H9 (cell line): ENCODE measurements around the gene SLC7A14. TPM values are rescaled to one million over a fixed set of nuclear protein-coding genes. Genes with fewer than 3 reads are reported as not detected.

Source experiments
- DNase-seq: peaks from one replicate; pipeline ENCODE4 v3.0.0-alpha.2; 2017
- H2AFZ ChIP-seq: one replicate; pipeline ENCODE4 v1.6.1; 2013; ENCODE audit warnings: mild to moderate bottlenecking, low read length, control low read depth, moderate library complexity
- H2AK5ac ChIP-seq: 2 replicates; pipeline ENCODE4 v1.6.1; 2013; ENCODE audit warnings: low read length, control low read depth, mixed read lengths; ENCODE audit not compliant: insufficient read length
- H2BK120ac ChIP-seq: one replicate; pipeline ENCODE4 v1.6.1; 2013; ENCODE audit warnings: low read depth, mild to moderate bottlenecking, low read length, control low read depth, inconsistent platforms; ENCODE audit not compliant: poor library complexity, severe bottlenecking
- H2BK12ac ChIP-seq: 2 replicates; pipeline ENCODE4 v1.6.1; 2013; ENCODE audit warnings: low read length, control low read depth, mixed read lengths, low read depth; ENCODE audit not compliant: insufficient read length
- H2BK15ac ChIP-seq: 2 replicates; pipeline ENCODE4 v1.6.1; 2013; ENCODE audit warnings: low read depth, low read length, control low read depth
- H2BK20ac ChIP-seq: one replicate; pipeline ENCODE4 v1.6.1; 2013; ENCODE audit warnings: low read depth, mild to moderate bottlenecking, low read length, control low read depth, inconsistent platforms; ENCODE audit not compliant: poor library complexity, severe bottlenecking
- H2BK5ac ChIP-seq: 2 replicates; pipeline ENCODE4 v1.6.1; 2013; ENCODE audit warnings: low read length, control low read depth, mixed read lengths; ENCODE audit not compliant: insufficient read length
- H3K14ac ChIP-seq: 2 replicates; pipeline ENCODE4 v1.6.1; 2013; ENCODE audit warnings: low read length, control low read depth; ENCODE audit not compliant: insufficient read depth
- H3K18ac ChIP-seq: 2 replicates; pipeline ENCODE4 v1.6.1; 2013; ENCODE audit warnings: low read depth, mild to moderate bottlenecking, mixed read lengths, low read length, control low read depth; ENCODE audit not compliant: insufficient read length
- H3K23ac ChIP-seq: 2 replicates; pipeline ENCODE4 v1.6.1; 2013; ENCODE audit warnings: low read length, control low read depth, mixed read lengths, low read depth; ENCODE audit not compliant: insufficient read length
- H3K23me2 ChIP-seq: 2 replicates; pipeline ENCODE4 v1.6.1; 2013; ENCODE audit warnings: low read depth, mild to moderate bottlenecking, mixed read lengths, low read length, control low read depth; ENCODE audit not compliant: insufficient read length, poor library complexity, severe bottlenecking
- H3K27ac ChIP-seq: 2 replicates; pipeline ENCODE4 v1.5.1; 2013; ENCODE audit warnings: low read length, control low read depth, mixed read lengths, low read depth; ENCODE audit not compliant: insufficient read length
- H3K27me3 ChIP-seq: 2 replicates; pipeline ENCODE4 v1.6.1; 2013; ENCODE audit warnings: low read length, control low read depth, inconsistent platforms; ENCODE audit not compliant: insufficient read depth
- H3K4ac ChIP-seq: 2 replicates; pipeline ENCODE4 v1.6.1; 2013; ENCODE audit warnings: low read depth, mild to moderate bottlenecking, control low read depth, inconsistent platforms, low read length, moderate library complexity
- H3K4me1 ChIP-seq: 2 replicates; pipeline ENCODE4 v1.6.1; 2013; ENCODE audit warnings: low read length, control low read depth, inconsistent platforms; ENCODE audit not compliant: insufficient read depth
- H3K4me2 ChIP-seq: 2 replicates; pipeline ENCODE4 v1.6.1; 2013; ENCODE audit warnings: low read length, control low read depth, mixed read lengths; ENCODE audit not compliant: insufficient read length, insufficient read depth
- H3K56ac ChIP-seq: 2 replicates; pipeline ENCODE4 v1.6.1; 2013; ENCODE audit warnings: low read depth, mild to moderate bottlenecking, mixed read lengths, low read length, control low read depth; ENCODE audit not compliant: insufficient read length
- H3K79me1 ChIP-seq: 2 replicates; pipeline ENCODE4 v1.6.1; 2013; ENCODE audit warnings: low read depth, mild to moderate bottlenecking, moderate library complexity, low read length, control low read depth, inconsistent platforms; ENCODE audit not compliant: insufficient read depth, poor library complexity, severe bottlenecking
- H3K79me2 ChIP-seq: 2 replicates; pipeline ENCODE4 v1.6.1; 2013; ENCODE audit warnings: low read length, control low read depth, inconsistent platforms; ENCODE audit not compliant: insufficient read depth
- H3K9ac ChIP-seq: 2 replicates; pipeline ENCODE4 v1.6.1; 2013; ENCODE audit warnings: low read length, control low read depth, mixed read lengths; ENCODE audit not compliant: insufficient read length; ENCODE audit errors: extremely low read depth
- H3K9me3 ChIP-seq: one replicate; pipeline ENCODE4 v1.6.1; 2013; ENCODE audit warnings: low read depth, low read length, inconsistent platforms; ENCODE audit not compliant: control insufficient read depth
- H3T11ph ChIP-seq: one replicate; pipeline ENCODE4 v1.6.1; 2013; ENCODE audit warnings: mild to moderate bottlenecking, low read length, control low read depth, inconsistent platforms
- H4K20me1 ChIP-seq: one replicate; pipeline ENCODE4 v1.6.1; 2013; ENCODE audit not compliant: control insufficient read depth, insufficient read length, insufficient read depth
- H4K5ac ChIP-seq: 2 replicates; pipeline ENCODE4 v1.6.1; 2013; ENCODE audit warnings: low read depth, mild to moderate bottlenecking, mixed read lengths, low read length, control low read depth; ENCODE audit not compliant: insufficient read length
- H4K8ac ChIP-seq: replicated peaks from 2 replicates; pipeline ENCODE4 v1.6.1; 2013; ENCODE audit warnings: low read length, control low read depth, mixed read lengths, low read depth; ENCODE audit not compliant: insufficient read length
- H4K91ac ChIP-seq: 2 replicates; pipeline ENCODE4 v1.6.1; 2013; ENCODE audit warnings: low read depth, mild to moderate bottlenecking, moderate library complexity, mixed read lengths, low read length, control low read depth; ENCODE audit not compliant: insufficient read length
- H3K27ac Mint-ChIP-seq, 3 experiments: 2 replicates in 2 of 3; 3 replicates in 1 of 3; pipeline ENCODE4 v1.8.0; 2020 to 2021; ENCODE audit warnings: mixed read lengths in 3 of 3, mild to moderate bottlenecking in 1 of 3, moderate library complexity in 1 of 3
- H3K27me3 Mint-ChIP-seq: 2 replicates; pipeline ENCODE4 v1.8.0; 2021; ENCODE audit warnings: low read depth, mild to moderate bottlenecking, moderate library complexity, mixed read lengths
- H3K36me3 Mint-ChIP-seq, 3 experiments: 2 replicates in 2 of 3; 3 replicates in 1 of 3; pipeline ENCODE4 v1.8.0; 2020 to 2021; ENCODE audit warnings: low read depth in 3 of 3, mixed read lengths in 3 of 3; ENCODE audit not compliant: insufficient read depth in 1 of 3
- H3K4me1 Mint-ChIP-seq, 2 experiments: 2 replicates each; pipeline ENCODE4 v1.8.0; 2020; ENCODE audit warnings: mixed read lengths in 2 of 2
- H3K4me3 Mint-ChIP-seq, 2 experiments: 2 replicates in 1 of 2; 3 replicates in 1 of 2; pipeline ENCODE4 v1.8.0; 2020 to 2021; ENCODE audit warnings: mild to moderate bottlenecking in 2 of 2, mixed read lengths in 2 of 2, moderate library complexity in 1 of 2
- H3K9me3 Mint-ChIP-seq, 2 experiments: 2 replicates in 1 of 2; 3 replicates in 1 of 2; pipeline ENCODE4 v1.8.0; 2020; ENCODE audit warnings: mild to moderate bottlenecking in 2 of 2, mixed read lengths in 2 of 2, moderate library complexity in 1 of 2
- CTCF ChIP-seq: fragments of 200-600 bp; sonication (generic); conservative IDR thresholded peaks from 3 replicates; pipeline ENCODE4 v1.8.0; 2021; ENCODE audit warnings: antibody characterized with exemption, mild to moderate bottlenecking
- WGBS: extraction: QIAGEN DNeasy Blood & Tissue Kit; methylation state at CpG from one replicate; pipeline ENCODE4 v1.1.7; 2013; ENCODE audit warnings: missing lambda C conversion rate, low lambda C conversion rate, mixed read lengths; ENCODE audit not compliant: insufficient read length; ENCODE audit errors: extremely low coverage; 5-methylcytosine and 5-hydroxymethylcytosine counted together
- total RNA-seq: library from RNA; stranded (reverse); gene quantifications from 2 replicates; pipeline ENCODE4 v1.2.1, GENCODE V29; 2021

Gene SLC7A14
- total RNA-seq, 1 experiment from 2014 or later: 0.42 TPM

- Mint-ChIP-seq H3K27ac (peak overlapping the region in 2 of 3 experiments; percentile 76 to 94; a peak in 4 of 7 replicates), H3K4me3 (peak overlapping the region in 1 of 2 experiments; percentile 51; a peak in 2 of 5 replicates), H3K27me3 (peaks cover 8% of the 10 kb centered on the region), H3K4me1 (peaks cover 14 to 21% of the 10 kb centered on the region in 2 experiments), H3K36me3 (peaks cover 0 to 7% (median 0%) of the 10 kb centered on the region in 3 experiments; a peak in 3 of 7 replicates), H3K9me3 (no peaks in the 10 kb centered on the region)
- H4K20me1 ChIP-seq: no peaks in the 10 kb centered on the region
- WGBS: no CpG with 5 or more reads among the region's 2 CpGs
- no peak overlapping the region for H3K18ac ChIP-seq
- H2BK12ac ChIP-seq: no peak overlapping the region
- H3K79me2 ChIP-seq: no peaks in the 10 kb centered on the region
- no peak overlapping the region for H2AK5ac ChIP-seq
- no peak overlapping the region for H2AFZ ChIP-seq
- H3K4ac ChIP-seq: no peak overlapping the region
- no peak overlapping the region for H2BK20ac ChIP-seq
- H3K9me3 ChIP-seq: no peaks in the 10 kb centered on the region
- no peak overlapping the region for H2BK15ac ChIP-seq
- no peaks in the 10 kb centered on the region for H3K79me1 ChIP-seq
- H2BK120ac ChIP-seq: no peak overlapping the region
- no peaks in the 10 kb centered on the region for H3K23me2 ChIP-seq
- no peak overlapping the region for H3K9ac ChIP-seq
- no peak for TF ChIP-seq CTCF
- no peak overlapping the region for H3K56ac ChIP-seq
- H3K14ac ChIP-seq: no peak overlapping the region
- H3T11ph ChIP-seq: no peak overlapping the region
- no peak overlapping the region for H4K91ac ChIP-seq
- no peak overlapping the region for H4K5ac ChIP-seq
- no peak overlapping the region for H3K23ac ChIP-seq
- H2BK5ac ChIP-seq: no peak overlapping the region
- H3K4me1 ChIP-seq: no peaks in the 10 kb centered on the region
- no peak overlapping the region for H3K27ac ChIP-seq
- no peaks in the 10 kb centered on the region for H3K27me3 ChIP-seq
- no peak overlapping the region for H4K8ac ChIP-seq
- DNase-seq: no peak
- no peak overlapping the region for H3K4me2 ChIP-seq
Observed at GRCh38 chr3:170426240-170426797, 159.6 kb downstream of the SLC7A14 start.
